Measurements from ENCODE around the gene HPDL.
A peak's percentile ranks its signal among the peaks of the same experiment; 100 is the strongest.

- TF ChIP-seq POLR2A (IDR thresholded peaks at IDR 0.05; ENCODE audit: low read depth, low read length), result peak; percentile 72
- TF ChIP-seq CTCF (conservative IDR thresholded peaks at IDR 0.05; ENCODE audit: low read depth, low read length), result peak; percentile 68
These were observed 23.0 kb upstream of the HPDL start for GRCh38 chr1:45303520-45304310.

Data from IMR-90 (cell line).